ENCODE measurements around the gene FIBIN.

Gene FIBIN

GRCh38 chr11:27024865-27025264, 31.0 kb downstream of the FIBIN start:
- ATAC-seq (no peak), DNase-seq (no peak)
- Mint-ChIP-seq H3K9me3 (no peaks in the 10 kb centered on the region), H3K36me3 (ENCODE audit: low read depth) (no peaks in the 10 kb centered on the region), H3K27ac (no peak overlapping the region), H3K4me3 (no peak overlapping the region), H3K27me3 (no peaks in the 10 kb centered on the region), H3K4me1 (no peaks in the 10 kb centered on the region)

GRCh38 chr11:27025312-27025955, 31.5 kb downstream of the FIBIN start:
- ATAC-seq (no peak), DNase-seq (no peak)
- Mint-ChIP-seq H3K4me3 (no peak overlapping the region), H3K4me1 (no peaks in the 10 kb centered on the region), H3K9me3 (no peaks in the 10 kb centered on the region), H3K36me3 (ENCODE audit: low read depth) (no peaks in the 10 kb centered on the region), H3K27ac (no peak overlapping the region), H3K27me3 (no peaks in the 10 kb centered on the region)

GRCh38 chr11:27025957-27026733, 32.2 kb downstream of the FIBIN start:
- ATAC-seq, result no peak
- Mint-ChIP-seq H3K9me3 (no peaks in the 10 kb centered on the region), H3K4me1 (no peaks in the 10 kb centered on the region)

GRCh38 chr11:27028561-27028965, 34.7 kb downstream of the FIBIN start:
- ATAC-seq (no peak), DNase-seq (no peak)
- Mint-ChIP-seq H3K4me3 (no peak overlapping the region), H3K9me3 (no peaks in the 10 kb centered on the region), H3K27ac (no peak overlapping the region), H3K36me3 (ENCODE audit: low read depth) (no peaks in the 10 kb centered on the region), H3K27me3 (no peaks in the 10 kb centered on the region), H3K4me1 (no peaks in the 10 kb centered on the region)

More at GRCh38 chr11:27025957-27026733, 32.2 kb downstream of the FIBIN start:
- no peaks in the 10 kb centered on the region for H3K27me3 Mint-ChIP-seq
- H3K27ac Mint-ChIP-seq, result no peak overlapping the region
- H3K4me3 Mint-ChIP-seq, result no peak overlapping the region
- no peak for DNase-seq
- H3K36me3 Mint-ChIP-seq (ENCODE audit: low read depth), result no peaks in the 10 kb centered on the region

GRCh38 chr11:27029966-27030365, 36.1 kb downstream of the FIBIN start:
- Mint-ChIP-seq H3K9me3 (no peaks in the 10 kb centered on the region), H3K4me3 (no peak overlapping the region), H3K4me1 (no peaks in the 10 kb centered on the region), H3K27ac (no peak overlapping the region), H3K36me3 (ENCODE audit: low read depth) (no peaks in the 10 kb centered on the region), H3K27me3 (no peaks in the 10 kb centered on the region)
- ATAC-seq (no peak), DNase-seq (no peak)

- ATAC-seq (no peak), DNase-seq (no peak)
- Mint-ChIP-seq H3K27me3 (no peaks in the 10 kb centered on the region), H3K27ac (no peak overlapping the region), H3K4me1 (no peaks in the 10 kb centered on the region), H3K9me3 (peaks cover 5% of the 10 kb centered on the region), H3K36me3 (ENCODE audit: low read depth) (no peaks in the 10 kb centered on the region), H3K4me3 (no peak overlapping the region)
Observed at GRCh38 chr11:27031754-27032153, 37.8 kb downstream of the FIBIN start.

GRCh38 chr11:27039873-27040272, 46.0 kb downstream of the FIBIN start:
- no peak for ATAC-seq
- H3K27ac Mint-ChIP-seq, result no peak overlapping the region
- no peak overlapping the region for H3K4me3 Mint-ChIP-seq
- H3K36me3 Mint-ChIP-seq (ENCODE audit: low read depth), result no peaks in the 10 kb centered on the region
- no peaks in the 10 kb centered on the region for H3K27me3 Mint-ChIP-seq
- H3K9me3 Mint-ChIP-seq, result peaks cover 24% of the 10 kb centered on the region
- no peak for DNase-seq
- H3K4me1 Mint-ChIP-seq, result no peaks in the 10 kb centered on the region

- H3K27me3 Mint-ChIP-seq, result no peaks in the 10 kb centered on the region
- peaks cover 24% of the 10 kb centered on the region for H3K9me3 Mint-ChIP-seq
- no peak within 1 kb of the TSS for H3K4me3 Mint-ChIP-seq
- DNase-seq, result no peak
- H3K36me3 Mint-ChIP-seq (ENCODE audit: low read depth), result no peaks in the 10 kb centered on the region
- H3K27ac Mint-ChIP-seq, result no peak within 1 kb of the TSS
- no peak for ATAC-seq
- H3K4me1 Mint-ChIP-seq, result no peaks in the 10 kb centered on the region
Observed at GRCh38 chr11:27040302-27041115, 46.6 kb downstream of the FIBIN start, which contains the start of gene BBOX1. TSS of gene BBOX1 (plus strand) at chr11:27040815. CDS start at chr11:27055431, 14,616 bp downstream.

GRCh38 chr11:27041141-27041899, 47.4 kb downstream of the FIBIN start:
- no peak for ATAC-seq
- peaks cover 22% of the 10 kb centered on the region for H3K9me3 Mint-ChIP-seq

More at GRCh38 chr11:27041141-27041899, 47.4 kb downstream of the FIBIN start:
- no peak overlapping the region for H3K4me3 Mint-ChIP-seq
- no peak for DNase-seq
- no peaks in the 10 kb centered on the region for H3K36me3 Mint-ChIP-seq (ENCODE audit: low read depth)
- H3K4me1 Mint-ChIP-seq, result no peaks in the 10 kb centered on the region
- H3K27me3 Mint-ChIP-seq, result no peaks in the 10 kb centered on the region
- H3K27ac Mint-ChIP-seq, result no peak overlapping the region
